K562 (cell line): Measurements from ENCODE around the gene MTARC2. TPM values are rescaled to one million over a fixed set of nuclear protein-coding genes. Genes with fewer than 3 reads are reported as not detected.

Experiments used
- ATAC-seq: fragments of 200-7000 bp; cut with Tn5 transposase; 3 replicates; pipeline ENCODE4 v1.9.1; 2020; ENCODE audit warnings: moderate library complexity
- BruUV-seq: library from RNA; stranded (reverse); fragments of 400-500 nt; replicated peaks from 2 replicates; lab custom pipeline; 2021; lab: Mats Ljungman, UMichigan
- CTCF ChIA-PET: fragments of 300-600 bp; formaldehyde crosslinking; extraction: SDS; loops from one replicate; lab custom pipeline; 2021; ENCODE audit warnings: low intra/inter-chr PET ratio; lab: Yijun Ruan, JAX
- POLR2A ChIA-PET: fragments of 300-600, 350-650 bp; sonication (Branson Sonifier 250); formaldehyde crosslinking; extraction: SDS; loops from one replicate; lab custom pipeline; 2021; ENCODE audit warnings: antibody characterized with exemption, inconsistent platforms; lab: Yijun Ruan, JAX
- DNase-seq, 4 experiments: peaks; one replicate each; pipeline versions ENCODE4 v3.0.0 to v3.0.0-alpha.2; 2011 to 2018; ENCODE audit warnings: low spot score in 3 of 4, mixed read lengths in 3 of 4; ENCODE audit errors: extremely low read depth in 1 of 4
- FAIRE-seq: peaks from 2 replicates; lab custom pipeline; 2011; peaks lifted over from hg19 to GRCh38; lab: Jason Lieb, UNC
- H2AFZ ChIP-seq: 2 replicates; pipeline ENCODE4 v1.6.0; 2011; ENCODE audit warnings: low read depth, low read length, control low read depth, inconsistent platforms
- H3K27ac ChIP-seq: fragments of 200-600 bp; 3 replicates; pipeline ENCODE4 v1.8.0; 2011; ENCODE audit warnings: low read depth, mild to moderate bottlenecking, control low read depth, inconsistent platforms, low read length, moderate library complexity, mixed read lengths; ENCODE audit errors: extremely low read depth
- H3K27me3 ChIP-seq, 2 experiments: fragments of 300-600 bp in 1 of 2; 2 replicates in 1 of 2; 3 replicates in 1 of 2; pipeline versions ENCODE4 v1.6.0 to v1.8.0; 2011; ENCODE audit warnings: inconsistent platforms in 2 of 2, low read length in 2 of 2, mild to moderate bottlenecking in 1 of 2, mixed read lengths in 1 of 2, moderate library complexity in 1 of 2; ENCODE audit not compliant: control insufficient read depth in 2 of 2, insufficient read depth in 2 of 2
- H3K36me3 ChIP-seq: fragments of 300-600 bp; 3 replicates; pipeline ENCODE4 v1.8.0; 2011; ENCODE audit warnings: mild to moderate bottlenecking, low read length, inconsistent platforms; ENCODE audit not compliant: control insufficient read depth, insufficient read depth
- H3K4me1 ChIP-seq, 2 experiments: fragments of 200-600 bp in 1 of 2; replicated peaks in 1 of 2; 2 replicates in 1 of 2; 3 replicates in 1 of 2; pipeline versions ENCODE4 v1.5.1 to v1.8.0; 2011; ENCODE audit warnings: inconsistent platforms in 2 of 2, low read length in 2 of 2, mild to moderate bottlenecking in 1 of 2, mixed read lengths in 1 of 2, moderate library complexity in 1 of 2; ENCODE audit not compliant: control insufficient read depth in 2 of 2, insufficient read depth in 2 of 2
- H3K4me2 ChIP-seq: 2 replicates; pipeline ENCODE4 v1.6.1; 2011; ENCODE audit warnings: low read length, control low read depth, inconsistent platforms, mixed read lengths; ENCODE audit not compliant: insufficient read depth
- H3K4me3 ChIP-seq: fragments of 200-600 bp; sonication (generic), shearing (Covaris generic); 2 replicates; pipeline ENCODE4 v1.5.1; 2016; ENCODE audit warnings: control low read depth, inconsistent platforms
- H3K79me2 ChIP-seq: fragments of 200-600 bp; 3 replicates; pipeline ENCODE4 v1.8.0; 2011; ENCODE audit warnings: low read length, inconsistent platforms; ENCODE audit not compliant: control insufficient read depth, insufficient read depth
- H3K9ac ChIP-seq, 2 experiments: 2 replicates each; pipeline versions ENCODE4 v1.6.0 to v1.6.1; 2011; ENCODE audit warnings: low read depth in 2 of 2, low read length in 2 of 2, control low read depth in 1 of 2, inconsistent platforms in 1 of 2, mild to moderate bottlenecking in 1 of 2, mixed read lengths in 1 of 2; ENCODE audit not compliant: insufficient read depth in 1 of 2
- H3K9me1 ChIP-seq: one replicate; pipeline ENCODE4 v1.6.0; 2011; ENCODE audit warnings: inconsistent platforms, mild to moderate bottlenecking, low read length, moderate library complexity; ENCODE audit not compliant: control insufficient read depth, insufficient read depth
- H3K9me3 ChIP-seq: replicated peaks from 2 replicates; pipeline ENCODE4 v1.5.1; 2011; ENCODE audit warnings: low read depth, low read length, inconsistent platforms; ENCODE audit not compliant: control insufficient read depth, insufficient read depth
- H4K20me1 ChIP-seq: replicated peaks from 2 replicates; pipeline ENCODE4 v1.6.1; 2011; ENCODE audit warnings: low read length, inconsistent platforms, mixed read lengths; ENCODE audit not compliant: control insufficient read depth, insufficient read depth
- CHAMP1 ChIP-seq: fragments of 450-650 bp; IDR thresholded peaks from 2 replicates; pipeline ENCODE4 v1.6.1; 2016; ENCODE audit warnings: mild to moderate bottlenecking
- GATA2 ChIP-seq: sonication (generic); formaldehyde crosslinking; IDR thresholded peaks from 2 replicates; pipeline ENCODE4 v1.4.0; 2020; ENCODE audit warnings: mild to moderate bottlenecking, missing genetic modification reagents
- MEF2A ChIP-seq: IDR thresholded peaks from 2 replicates; pipeline ENCODE4 v1.6.1; 2011; ENCODE audit warnings: low read depth, mild to moderate bottlenecking, low read length, moderate library complexity; ENCODE audit not compliant: control insufficient read depth
- MLLT1 ChIP-seq, 2 experiments: fragments of 450-650 bp; IDR thresholded peaks; 2 replicates each; pipeline ENCODE4 v1.6.1; 2016
- TCFL5 ChIP-seq: fragments of 250-450 bp; sonication (Bioruptor Pico); conservative IDR thresholded peaks from 2 replicates; pipeline ENCODE4 v1.6.1; 2021; ENCODE audit warnings: mild to moderate bottlenecking, moderate library complexity, matching md5 sums
- WGBS: fragments of 100-300 bp; shearing (Covaris generic); methylation state at CpG from one replicate; pipeline ENCODE4 v1.1.6; 2016; ENCODE audit warnings: low coverage, mixed read lengths; ENCODE audit not compliant: insufficient coverage; ENCODE audit errors: missing lambda C conversion rate; 5-methylcytosine and 5-hydroxymethylcytosine counted together
- in situ Hi-C: fragments of 300-500 bp; cut with MboI; formaldehyde crosslinking; loops from 4 replicates; pipeline ENCODE4 v1.15.0; 2018; ENCODE audit warnings: inconsistent platforms, mixed read lengths
- intact Hi-C: fragments of 100-400 bp; cut with micrococcal nuclease; formaldehyde crosslinking; loops from 2 replicates; pipeline ENCODE4 v1.14.2; 2022
- polyA plus RNA-seq, 8 experiments: library from polyadenylated mRNA; depleted of rRNA in 4 of 8; stranded (reverse) in 5 of 8; unstranded in 3 of 8; fragments of >200 nt; fragmentation: Nextera tagmentation in 2 of 8; fragmentation: Illumina TruSeq in 1 of 8; extraction: Ambion mirVana in 2 of 8; extraction: Trizol in 1 of 8; gene quantifications; 2 replicates each; pipeline versions ENCODE4 v1.2.1 to v1.2.3, GENCODE V29; 2011 to 2014; ENCODE audit warnings: inconsistent platforms in 1 of 8, missing spikeins in 1 of 8
- total RNA-seq, 7 experiments: library from RNA; depleted of rRNA in 6 of 7; stranded (reverse); fragments of >200 nt in 6 of 7; fragmentation: Illumina TruSeq in 2 of 7; extraction: Trizol in 2 of 7; gene quantifications; 2 replicates each; pipeline versions ENCODE4 v1.2.1 to v1.2.3, GENCODE V29; 2011 to 2021; ENCODE audit warnings: low replicate concordance in 1 of 7
- TF ChIP-seq, protein P1 (sequence below): fragments of 250-450 bp; sonication (Bioruptor Pico); IDR thresholded peaks from 2 replicates; pipeline ENCODE4 v1.4.0; 2020
- TF ChIP-seq, protein P2 (sequence below): sonication (generic); formaldehyde crosslinking; IDR thresholded peaks from 2 replicates; pipeline ENCODE4 v1.8.1; 2023; ENCODE audit warnings: mild to moderate bottlenecking, missing genetic modification reagents

MTARC2 gene
- total and polyA plus RNA-seq, 9 of the 15 experiments (the other 6 are each of a cell fraction or from before 2014, with no cell fraction given): 0.03 to 0.35 TPM; not detected in 7

DNA sequence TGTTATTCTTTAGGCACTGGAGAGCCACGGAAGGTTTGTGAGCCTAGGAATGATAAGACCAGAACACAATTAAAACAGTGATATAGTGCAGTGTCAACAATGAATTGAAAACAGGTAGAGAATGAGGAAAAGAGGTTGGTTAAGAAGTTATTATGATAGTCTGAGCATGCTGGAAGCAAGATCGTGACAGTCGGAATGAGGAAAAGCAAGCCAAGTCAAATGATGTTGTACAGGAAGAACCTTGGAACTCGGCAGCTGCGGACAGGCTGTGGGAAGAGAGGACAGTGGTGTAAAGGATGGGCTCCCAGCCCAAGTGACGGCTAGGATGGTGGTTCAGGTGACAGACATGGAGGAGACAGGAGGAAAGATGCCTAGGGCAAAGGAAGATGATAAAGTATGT lies 64.2 kb downstream of the MTARC2 start:
- no peak overlapping the region for H3K4me2 ChIP-seq
- TF ChIP-seq MLLT1 (IDR thresholded peaks at IDR 0.05) (no peak), MEF2A (no peak), GATA2 (CRISPR knock-in tag) (no peak), CHAMP1 (no peak), TCFL5 (no peak)
- TF ChIP-seq, protein P1, sequence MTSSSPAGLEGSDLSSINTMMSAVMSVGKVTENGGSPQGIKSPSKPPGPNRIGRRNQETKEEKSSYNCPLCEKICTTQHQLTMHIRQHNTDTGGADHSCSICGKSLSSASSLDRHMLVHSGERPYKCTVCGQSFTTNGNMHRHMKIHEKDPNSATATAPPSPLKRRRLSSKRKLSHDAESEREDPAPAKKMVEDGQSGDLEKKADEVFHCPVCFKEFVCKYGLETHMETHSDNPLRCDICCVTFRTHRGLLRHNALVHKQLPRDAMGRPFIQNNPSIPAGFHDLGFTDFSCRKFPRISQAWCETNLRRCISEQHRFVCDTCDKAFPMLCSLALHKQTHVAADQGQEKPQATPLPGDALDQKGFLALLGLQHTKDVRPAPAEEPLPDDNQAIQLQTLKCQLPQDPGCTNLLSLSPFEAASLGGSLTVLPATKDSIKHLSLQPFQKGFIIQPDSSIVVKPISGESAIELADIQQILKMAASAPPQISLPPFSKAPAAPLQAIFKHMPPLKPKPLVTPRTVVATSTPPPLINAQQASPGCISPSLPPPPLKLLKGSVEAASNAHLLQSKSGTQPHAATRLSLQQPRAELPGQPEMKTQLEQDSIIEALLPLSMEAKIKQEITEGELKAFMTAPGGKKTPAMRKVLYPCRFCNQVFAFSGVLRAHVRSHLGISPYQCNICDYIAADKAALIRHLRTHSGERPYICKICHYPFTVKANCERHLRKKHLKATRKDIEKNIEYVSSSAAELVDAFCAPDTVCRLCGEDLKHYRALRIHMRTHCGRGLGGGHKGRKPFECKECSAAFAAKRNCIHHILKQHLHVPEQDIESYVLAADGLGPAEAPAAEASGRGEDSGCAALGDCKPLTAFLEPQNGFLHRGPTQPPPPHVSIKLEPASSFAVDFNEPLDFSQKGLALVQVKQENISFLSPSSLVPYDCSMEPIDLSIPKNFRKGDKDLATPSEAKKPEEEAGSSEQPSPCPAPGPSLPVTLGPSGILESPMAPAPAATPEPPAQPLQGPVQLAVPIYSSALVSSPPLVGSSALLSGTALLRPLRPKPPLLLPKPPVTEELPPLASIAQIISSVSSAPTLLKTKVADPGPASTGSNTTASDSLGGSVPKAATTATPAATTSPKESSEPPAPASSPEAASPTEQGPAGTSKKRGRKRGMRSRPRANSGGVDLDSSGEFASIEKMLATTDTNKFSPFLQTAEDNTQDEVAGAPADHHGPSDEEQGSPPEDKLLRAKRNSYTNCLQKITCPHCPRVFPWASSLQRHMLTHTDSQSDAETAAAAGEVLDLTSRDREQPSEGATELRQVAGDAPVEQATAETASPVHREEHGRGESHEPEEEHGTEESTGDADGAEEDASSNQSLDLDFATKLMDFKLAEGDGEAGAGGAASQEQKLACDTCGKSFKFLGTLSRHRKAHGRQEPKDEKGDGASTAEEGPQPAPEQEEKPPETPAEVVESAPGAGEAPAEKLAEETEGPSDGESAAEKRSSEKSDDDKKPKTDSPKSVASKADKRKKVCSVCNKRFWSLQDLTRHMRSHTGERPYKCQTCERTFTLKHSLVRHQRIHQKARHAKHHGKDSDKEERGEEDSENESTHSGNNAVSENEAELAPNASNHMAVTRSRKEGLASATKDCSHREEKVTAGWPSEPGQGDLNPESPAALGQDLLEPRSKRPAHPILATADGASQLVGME (CRISPR knock-in tag): no peak
- TF ChIP-seq, protein P2, sequence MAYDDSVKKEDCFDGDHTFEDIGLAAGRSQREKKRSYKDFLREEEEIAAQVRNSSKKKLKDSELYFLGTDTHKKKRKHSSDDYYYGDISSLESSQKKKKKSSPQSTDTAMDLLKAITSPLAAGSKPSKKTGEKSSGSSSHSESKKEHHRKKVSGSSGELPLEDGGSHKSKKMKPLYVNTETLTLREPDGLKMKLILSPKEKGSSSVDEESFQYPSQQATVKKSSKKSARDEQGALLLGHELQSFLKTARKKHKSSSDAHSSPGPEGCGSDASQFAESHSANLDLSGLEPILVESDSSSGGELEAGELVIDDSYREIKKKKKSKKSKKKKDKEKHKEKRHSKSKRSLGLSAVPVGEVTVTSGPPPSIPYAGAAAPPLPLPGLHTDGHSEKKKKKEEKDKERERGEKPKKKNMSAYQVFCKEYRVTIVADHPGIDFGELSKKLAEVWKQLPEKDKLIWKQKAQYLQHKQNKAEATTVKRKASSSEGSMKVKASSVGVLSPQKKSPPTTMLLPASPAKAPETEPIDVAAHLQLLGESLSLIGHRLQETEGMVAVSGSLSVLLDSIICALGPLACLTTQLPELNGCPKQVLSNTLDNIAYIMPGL: no peak
- TF ChIP-seq, all 486 proteins: peak for 0
- Histone ChIP-seq H3K27ac (no peak overlapping the region), H3K4me1 (peaks cover 2 to 4% of the 10 kb centered on the region in 2 experiments; a peak in 3 of 5 replicates), H3K9me3 (no peaks in the 10 kb centered on the region), H3K27me3 (peaks cover 2 to 13% of the 10 kb centered on the region in 2 experiments; a peak in 3 of 5 replicates), H3K36me3 (no peaks in the 10 kb centered on the region), H4K20me1 (0 out of 2 replicates have a peak, but pooled peaks cover 2% of the 10 kb centered on the region), H3K9me1 (no peaks in the 10 kb centered on the region), H3K9ac (no peak overlapping the region), H3K79me2 (no peaks in the 10 kb centered on the region), H2AFZ (no peak overlapping the region), H3K4me3 (no peak overlapping the region)
- ATAC-seq (no peak), DNase-seq (no peak), FAIRE-seq (no peak)
- CTCF ChIA-PET: no interaction called here
- POLR2A ChIA-PET: no interaction called here
- intact Hi-C loops: loop anchor here (5.0 to 10.0 kb wide), 2 partner anchors 65 to 202 kb away; partner anchors contain the start of gene HLX
- in situ Hi-C loops: loop anchor here (10.0 kb wide), 3 partner anchors 392 to 1642 kb away; no protein-coding TSS in a partner anchor
- 0% methylated on average over 6 of the region's 6 CpGs for WGBS
- no TSS peak for BruUV-seq
